RWPE2 (cell line): ENCODE measurements around the gene WRNIP1.

Experiments used
- ATAC-seq: fragments of 200-7000 bp; cut with Tn5 transposase; 3 replicates; pipeline ENCODE4 v1.9.1; 2021; ENCODE audit warnings: low read depth
- DNase-seq: peaks from one replicate; pipeline ENCODE4 v3.0.0-alpha.2; 2020; ENCODE audit warnings: low spot score
- H3K27ac ChIP-seq: fragments of 450-650 bp; 2 replicates; pipeline ENCODE4 v1.5.1; 2017; ENCODE audit warnings: mild to moderate bottlenecking; ENCODE audit not compliant: poor library complexity, severe bottlenecking
- H3K27me3 ChIP-seq: fragments of 250-450 bp; sonication (Bioruptor Pico); 2 replicates; pipeline ENCODE4 v1.5.1; 2021; ENCODE audit warnings: mild to moderate bottlenecking, moderate library complexity; ENCODE audit not compliant: insufficient read depth, poor library complexity, severe bottlenecking
- H3K36me3 ChIP-seq: fragments of 250-450 bp; sonication (Bioruptor Pico); 2 replicates; pipeline ENCODE4 v1.5.1; 2020; ENCODE audit warnings: low read depth, mild to moderate bottlenecking, moderate library complexity
- H3K4me1 ChIP-seq: fragments of 250-450 bp; sonication (Bioruptor Pico); 2 replicates; pipeline ENCODE4 v1.5.1; 2021; ENCODE audit warnings: mild to moderate bottlenecking, moderate library complexity; ENCODE audit not compliant: insufficient read depth, poor library complexity, severe bottlenecking
- H3K4me3 ChIP-seq: fragments of 250-450 bp; sonication (Bioruptor Pico); 2 replicates; pipeline ENCODE4 v1.5.1; 2021; ENCODE audit warnings: mild to moderate bottlenecking, moderate library complexity; ENCODE audit not compliant: severe bottlenecking
- H3K9me3 ChIP-seq: fragments of 250-450 bp; sonication (Bioruptor Pico); 2 replicates; pipeline ENCODE4 v1.5.1; 2021; ENCODE audit warnings: mild to moderate bottlenecking, moderate library complexity; ENCODE audit not compliant: severe bottlenecking
- CTCF ChIP-seq: fragments of 450-650 bp; IDR thresholded peaks from one replicate; pipeline ENCODE4 v1.5.1; 2017; ENCODE audit warnings: mild to moderate bottlenecking, moderate library complexity; ENCODE audit not compliant: poor library complexity, severe bottlenecking

The WRNIP1 gene

DNA sequence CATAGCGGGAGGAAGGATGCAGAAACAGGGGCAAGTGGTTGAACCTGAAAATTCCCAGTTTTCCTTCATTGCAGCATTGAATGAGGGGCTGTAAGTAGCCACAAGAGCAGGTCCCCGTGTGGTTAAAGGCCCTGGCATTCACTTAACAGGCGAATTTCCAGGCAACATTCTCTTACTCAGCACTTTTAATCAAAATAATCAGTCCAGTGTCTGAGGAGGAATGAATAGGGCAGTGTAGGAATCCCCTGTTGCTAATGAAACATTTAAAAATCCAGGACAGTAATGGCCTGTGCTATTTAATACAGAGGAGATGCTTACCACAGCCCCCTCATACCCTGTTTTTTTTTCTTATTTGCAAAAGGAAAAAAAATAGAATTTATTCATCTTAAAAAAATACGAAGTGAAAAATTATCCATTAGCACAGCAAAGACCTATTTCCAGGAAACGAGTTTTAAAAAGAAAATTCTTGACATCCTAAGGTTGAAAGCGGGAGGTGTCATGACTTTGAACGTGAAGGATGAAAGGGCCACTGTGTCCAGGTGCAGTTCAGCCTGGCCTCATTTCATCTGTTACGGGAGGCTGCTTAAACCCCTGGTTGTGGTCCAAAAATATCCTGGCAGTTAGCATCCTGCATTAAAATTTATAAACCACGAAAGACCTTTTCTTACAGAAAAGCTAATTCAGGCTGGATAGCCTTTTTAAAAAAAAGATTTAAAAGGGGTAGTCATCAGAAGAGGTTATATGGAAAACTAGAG, 34.7 kb upstream of the WRNIP1 start:
- Histone ChIP-seq H3K27me3 (no peaks in the 10 kb centered on the region), H3K4me1 (no peaks in the 10 kb centered on the region), H3K27ac (no peak overlapping the region), H3K4me3 (no peak overlapping the region), H3K9me3 (no peaks in the 10 kb centered on the region), H3K36me3 (no peaks in the 10 kb centered on the region)
- no peak for ATAC-seq
- no peak for DNase-seq
- TF ChIP-seq CTCF: no peak

- peak; percentile 36; the same call in 2 of the 3 replicates for ATAC-seq
- no peak for DNase-seq
- no peaks in the 10 kb centered on the region for H3K9me3 ChIP-seq
- no peak for TF ChIP-seq CTCF
- H3K27me3 ChIP-seq: no peaks in the 10 kb centered on the region
- H3K36me3 ChIP-seq: no peaks in the 10 kb centered on the region
- no peak overlapping the region for H3K27ac ChIP-seq
- H3K4me1 ChIP-seq: no peaks in the 10 kb centered on the region
- no peak overlapping the region for H3K4me3 ChIP-seq
These were observed 33.8 kb upstream of the WRNIP1 start for GRCh38 chr6:2731281-2731909.

DNA sequence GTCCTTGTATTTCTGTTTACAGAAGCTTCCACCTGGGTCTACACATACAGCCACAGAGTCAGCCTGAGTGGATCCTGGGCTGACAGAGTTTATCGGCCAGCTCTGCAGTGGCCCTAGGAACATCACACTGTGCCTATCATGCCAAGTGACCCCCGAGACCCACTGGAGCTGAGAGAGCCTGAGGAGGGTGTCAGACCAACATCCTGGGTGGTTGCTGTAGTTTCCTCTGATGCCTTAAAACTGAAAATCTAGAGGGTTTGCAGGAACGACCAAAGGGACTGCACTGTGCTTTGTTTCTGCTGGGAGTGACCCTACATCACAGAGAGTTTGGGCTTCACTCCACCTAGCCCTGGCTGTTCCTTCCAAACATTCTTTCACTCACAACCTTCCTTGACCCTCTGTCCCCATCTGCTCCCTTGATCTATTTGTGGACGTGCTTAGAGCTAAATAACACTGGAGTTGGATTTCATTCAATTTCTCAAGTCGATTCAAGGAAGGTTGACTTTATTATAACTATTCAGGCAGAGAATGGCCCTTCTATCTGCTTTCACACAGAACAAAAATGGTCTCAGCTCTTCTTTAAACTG, 32.6 kb upstream of the WRNIP1 start:
- Histone ChIP-seq H3K27me3 (no peaks in the 10 kb centered on the region), H3K4me1 (no peaks in the 10 kb centered on the region), H3K9me3 (no peaks in the 10 kb centered on the region), H3K36me3 (no peaks in the 10 kb centered on the region), H3K4me3 (no peak overlapping the region), H3K27ac (no peak overlapping the region)
- TF ChIP-seq CTCF: no peak
- no peak for ATAC-seq
- no peak for DNase-seq

- Histone ChIP-seq H3K36me3 (no peaks in the 10 kb centered on the region), H3K4me1 (no peaks in the 10 kb centered on the region), H3K27ac (no peak overlapping the region), H3K4me3 (no peak overlapping the region), H3K9me3 (no peaks in the 10 kb centered on the region), H3K27me3 (no peaks in the 10 kb centered on the region)
- no peak for ATAC-seq
- no peak for TF ChIP-seq CTCF
- no peak for DNase-seq
These were observed 31.9 kb upstream of the WRNIP1 start for GRCh38 chr6:2733324-2733723.
